Calu3 (cell line): Measurements from ENCODE around the gene NDUFS6. TPM values are rescaled to one million over a fixed set of nuclear protein-coding genes. Genes with fewer than 3 reads are reported as not detected.

ENCODE experiments used
- BruUV-seq: library from RNA; stranded (reverse); fragments of 400-500 nt; replicated peaks from 2 replicates; lab custom pipeline; 2021; lab: Mats Ljungman, UMichigan
- CTCF ChIA-PET: fragments of 300-600 bp; sonication (Branson Sonifier 250); formaldehyde crosslinking; loops from one replicate; lab custom pipeline; 2022; ENCODE audit warnings: antibody characterized with exemption; lab: Charles Lee
- DNase-seq: peaks from one replicate; pipeline ENCODE4 v3.0.0; 2022
- H3K27ac Mint-ChIP-seq: one replicate; pipeline ENCODE4 v1.8.0; 2022; ENCODE audit warnings: mixed read lengths; ENCODE audit not compliant: unreplicated experiment
- H3K27me3 Mint-ChIP-seq: one replicate; pipeline ENCODE4 v1.8.0; 2022; ENCODE audit warnings: mixed read lengths; ENCODE audit not compliant: unreplicated experiment
- H3K36me3 Mint-ChIP-seq: one replicate; pipeline ENCODE4 v1.8.0; 2022; ENCODE audit warnings: mild to moderate bottlenecking, moderate library complexity, mixed read lengths; ENCODE audit not compliant: insufficient read depth, unreplicated experiment
- H3K4me1 Mint-ChIP-seq: one replicate; pipeline ENCODE4 v1.8.0; 2022; ENCODE audit warnings: mild to moderate bottlenecking, low read depth, mixed read lengths; ENCODE audit not compliant: unreplicated experiment
- H3K4me3 Mint-ChIP-seq: one replicate; pipeline ENCODE4 v1.8.0; 2022; ENCODE audit warnings: mild to moderate bottlenecking, low read depth, moderate library complexity, mixed read lengths; ENCODE audit not compliant: unreplicated experiment
- H3K9me3 Mint-ChIP-seq: one replicate; pipeline ENCODE4 v1.8.0; 2022; ENCODE audit warnings: low read depth, mixed read lengths; ENCODE audit not compliant: unreplicated experiment
- CTCF ChIP-seq: fragments of 200-600 bp; IDR thresholded peaks from one replicate; pipeline ENCODE4 v1.8.0; 2022; ENCODE audit warnings: antibody characterized with exemption; ENCODE audit not compliant: unreplicated experiment
- intact Hi-C: fragments of 100-400 bp; cut with micrococcal nuclease; formaldehyde crosslinking; loops from one replicate; pipeline ENCODE4 v1.10.0; 2022; ENCODE audit not compliant: unreplicated experiment
- total RNA-seq: library from RNA; stranded (reverse); gene quantifications from 2 replicates; pipeline ENCODE4 v1.2.3, GENCODE V29; 2022

NDUFS6 gene
- total RNA-seq, 1 experiment from 2014 or later = 44.7 TPM

GRCh38 chr5:1803192-1803591 lies 2.0 kb downstream of the NDUFS6 start:
- H3K4me3 Mint-ChIP-seq = peak overlapping the region; percentile 95
- H3K27ac Mint-ChIP-seq = peak overlapping the region; percentile 27
- intact Hi-C loops = no loop called here
- no peaks in the 10 kb centered on the region for H3K27me3 Mint-ChIP-seq
- no peak for DNase-seq
- H3K4me1 Mint-ChIP-seq = peaks cover 20% of the 10 kb centered on the region
- TF ChIP-seq CTCF = no peak
- H3K9me3 Mint-ChIP-seq = no peaks in the 10 kb centered on the region
- peaks cover 67% of the 10 kb centered on the region for H3K36me3 Mint-ChIP-seq
- CTCF ChIA-PET = no interaction called here
- BruUV-seq = no TSS peak

- Mint-ChIP-seq H3K9me3 (no peaks in the 10 kb centered on the region), H3K4me3 (no peak overlapping the region), H3K27me3 (no peaks in the 10 kb centered on the region), H3K27ac (no peak overlapping the region), H3K4me1 (peaks cover 13% of the 10 kb centered on the region), H3K36me3 (peaks cover 59% of the 10 kb centered on the region)
- intact Hi-C loops = no loop called here
- BruUV-seq = no TSS peak
- CTCF ChIA-PET = interaction anchor here (1.1 kb wide), 1 partner anchor 21 kb away, joined by 4 read pairs; no protein-coding TSS in a partner anchor
- TF ChIP-seq CTCF = no peak
- DNase-seq = no peak
These were observed 2.9 kb downstream of the NDUFS6 start for GRCh38 chr5:1804001-1804690.

- H3K4me3 Mint-ChIP-seq = no peak overlapping the region
- CTCF ChIA-PET = interaction anchor here (0.5 kb wide), 1 partner anchor 179 kb away, joined by 5 read pairs; no protein-coding TSS in a partner anchor
- no TSS peak for BruUV-seq
- TF ChIP-seq CTCF = no peak
- H3K4me1 Mint-ChIP-seq = peaks cover 13% of the 10 kb centered on the region
- intact Hi-C loops = no loop called here
- no peaks in the 10 kb centered on the region for H3K9me3 Mint-ChIP-seq
- H3K27me3 Mint-ChIP-seq = no peaks in the 10 kb centered on the region
- peaks cover 52% of the 10 kb centered on the region for H3K36me3 Mint-ChIP-seq
- H3K27ac Mint-ChIP-seq = no peak overlapping the region
- DNase-seq = no peak
These were observed 4.1 kb downstream of the NDUFS6 start for GRCh38 chr5:1805326-1805725.

GRCh38 chr5:1805736-1806135 lies 4.5 kb downstream of the NDUFS6 start:
- H3K9me3 Mint-ChIP-seq = no peaks in the 10 kb centered on the region
- peaks cover 13% of the 10 kb centered on the region for H3K4me1 Mint-ChIP-seq
- no peak for DNase-seq
- H3K36me3 Mint-ChIP-seq = peaks cover 48% of the 10 kb centered on the region
- H3K27me3 Mint-ChIP-seq = no peaks in the 10 kb centered on the region
- CTCF ChIA-PET = no interaction called here
- no peak overlapping the region for H3K4me3 Mint-ChIP-seq
- no peak overlapping the region for H3K27ac Mint-ChIP-seq
- intact Hi-C loops = no loop called here
- no TSS peak for BruUV-seq
- TF ChIP-seq CTCF = no peak
